ENCODE data around the gene TAS2R41.

DNA sequence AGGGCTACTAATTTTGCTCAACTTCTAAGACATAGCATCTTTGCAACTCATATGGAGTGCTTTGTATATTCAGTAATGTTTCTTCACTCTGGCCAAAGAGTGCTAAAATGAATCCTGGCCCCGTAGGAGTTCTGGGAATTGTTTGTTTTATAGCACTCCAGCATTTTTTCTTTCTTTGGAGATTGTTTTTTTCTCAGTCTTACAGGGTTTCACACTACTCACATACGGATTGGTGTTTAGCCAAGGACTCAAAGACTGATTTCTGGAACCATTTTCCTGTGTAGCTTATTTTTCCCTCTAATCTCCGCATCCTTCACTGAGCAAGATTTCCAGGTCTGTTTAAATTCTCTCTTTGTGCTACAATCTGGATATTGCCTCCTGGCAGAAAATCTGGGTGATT is 6.4 kb downstream of the TAS2R41 start:
- TF ChIP-seq, protein P1, sequence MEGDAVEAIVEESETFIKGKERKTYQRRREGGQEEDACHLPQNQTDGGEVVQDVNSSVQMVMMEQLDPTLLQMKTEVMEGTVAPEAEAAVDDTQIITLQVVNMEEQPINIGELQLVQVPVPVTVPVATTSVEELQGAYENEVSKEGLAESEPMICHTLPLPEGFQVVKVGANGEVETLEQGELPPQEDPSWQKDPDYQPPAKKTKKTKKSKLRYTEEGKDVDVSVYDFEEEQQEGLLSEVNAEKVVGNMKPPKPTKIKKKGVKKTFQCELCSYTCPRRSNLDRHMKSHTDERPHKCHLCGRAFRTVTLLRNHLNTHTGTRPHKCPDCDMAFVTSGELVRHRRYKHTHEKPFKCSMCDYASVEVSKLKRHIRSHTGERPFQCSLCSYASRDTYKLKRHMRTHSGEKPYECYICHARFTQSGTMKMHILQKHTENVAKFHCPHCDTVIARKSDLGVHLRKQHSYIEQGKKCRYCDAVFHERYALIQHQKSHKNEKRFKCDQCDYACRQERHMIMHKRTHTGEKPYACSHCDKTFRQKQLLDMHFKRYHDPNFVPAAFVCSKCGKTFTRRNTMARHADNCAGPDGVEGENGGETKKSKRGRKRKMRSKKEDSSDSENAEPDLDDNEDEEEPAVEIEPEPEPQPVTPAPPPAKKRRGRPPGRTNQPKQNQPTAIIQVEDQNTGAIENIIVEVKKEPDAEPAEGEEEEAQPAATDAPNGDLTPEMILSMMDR (conservative IDR thresholded peaks at IDR 0.05; ENCODE audit: low read depth, low read length): no peak
- TF ChIP-seq EZH2 (IDR thresholded peaks at IDR 0.05; ENCODE audit: low read length, unreplicated experiment): no peak
- TF ChIP-seq EZH2phosphoT487 (IDR thresholded peaks at IDR 0.05; ENCODE audit: borderline replicate concordance, low read length): no peak
